Measurements from ENCODE around the gene ANGPTL2.

ANGPTL2 gene

DNA sequence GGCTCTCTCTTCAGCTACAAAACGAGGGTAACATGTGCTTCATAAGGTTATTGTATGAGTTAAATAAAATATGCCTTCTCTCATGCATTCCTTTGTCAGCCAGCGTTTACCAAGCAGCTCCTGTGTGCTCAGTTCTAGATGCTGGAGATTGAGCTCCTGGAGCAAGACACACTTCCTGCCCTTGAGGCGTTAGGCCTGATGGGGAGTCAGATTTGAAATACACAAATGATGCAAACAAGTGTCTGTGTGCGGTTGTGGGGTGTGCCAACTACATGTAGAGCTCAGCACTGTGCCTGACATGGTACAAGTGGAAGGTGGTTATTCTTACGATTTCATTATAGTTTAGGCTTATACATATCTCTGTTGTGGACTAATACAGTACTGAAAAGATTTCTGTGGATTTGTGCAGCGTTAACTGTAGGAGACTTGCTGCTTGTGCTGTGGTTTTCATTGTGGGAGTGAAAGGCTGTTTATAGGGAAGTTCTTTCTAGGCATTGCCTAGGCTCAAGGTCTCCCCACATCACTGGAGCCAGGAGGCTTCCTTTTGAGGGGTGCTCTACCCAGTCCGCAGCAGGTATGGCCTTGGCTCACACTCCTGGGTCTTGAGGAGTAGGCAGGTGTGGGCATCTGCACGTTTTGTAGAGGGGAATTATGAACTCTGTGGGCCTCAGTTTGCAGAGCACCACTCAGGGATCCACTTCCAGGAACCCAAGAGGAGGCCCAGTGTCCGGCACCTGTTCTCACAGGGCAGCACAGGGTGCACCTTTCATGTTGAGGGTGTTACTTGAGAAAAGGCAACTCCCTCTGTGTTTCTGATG is 39.8 kb upstream of the ANGPTL2 start:
- H3K4me3 ChIP-seq (ENCODE audit: low read depth, low read length), result no peak overlapping the region
- TF ChIP-seq, protein P1, sequence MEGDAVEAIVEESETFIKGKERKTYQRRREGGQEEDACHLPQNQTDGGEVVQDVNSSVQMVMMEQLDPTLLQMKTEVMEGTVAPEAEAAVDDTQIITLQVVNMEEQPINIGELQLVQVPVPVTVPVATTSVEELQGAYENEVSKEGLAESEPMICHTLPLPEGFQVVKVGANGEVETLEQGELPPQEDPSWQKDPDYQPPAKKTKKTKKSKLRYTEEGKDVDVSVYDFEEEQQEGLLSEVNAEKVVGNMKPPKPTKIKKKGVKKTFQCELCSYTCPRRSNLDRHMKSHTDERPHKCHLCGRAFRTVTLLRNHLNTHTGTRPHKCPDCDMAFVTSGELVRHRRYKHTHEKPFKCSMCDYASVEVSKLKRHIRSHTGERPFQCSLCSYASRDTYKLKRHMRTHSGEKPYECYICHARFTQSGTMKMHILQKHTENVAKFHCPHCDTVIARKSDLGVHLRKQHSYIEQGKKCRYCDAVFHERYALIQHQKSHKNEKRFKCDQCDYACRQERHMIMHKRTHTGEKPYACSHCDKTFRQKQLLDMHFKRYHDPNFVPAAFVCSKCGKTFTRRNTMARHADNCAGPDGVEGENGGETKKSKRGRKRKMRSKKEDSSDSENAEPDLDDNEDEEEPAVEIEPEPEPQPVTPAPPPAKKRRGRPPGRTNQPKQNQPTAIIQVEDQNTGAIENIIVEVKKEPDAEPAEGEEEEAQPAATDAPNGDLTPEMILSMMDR (IDR thresholded peaks at IDR 0.05; ENCODE audit: low read depth, low read length, missing control alignments), result no peak
- in situ Hi-C loops (cut with HindIII; ENCODE audit: low sequenced_read_pairs), result no loop called here
- no peak for DNase-seq (ENCODE audit: low read depth)

DNA sequence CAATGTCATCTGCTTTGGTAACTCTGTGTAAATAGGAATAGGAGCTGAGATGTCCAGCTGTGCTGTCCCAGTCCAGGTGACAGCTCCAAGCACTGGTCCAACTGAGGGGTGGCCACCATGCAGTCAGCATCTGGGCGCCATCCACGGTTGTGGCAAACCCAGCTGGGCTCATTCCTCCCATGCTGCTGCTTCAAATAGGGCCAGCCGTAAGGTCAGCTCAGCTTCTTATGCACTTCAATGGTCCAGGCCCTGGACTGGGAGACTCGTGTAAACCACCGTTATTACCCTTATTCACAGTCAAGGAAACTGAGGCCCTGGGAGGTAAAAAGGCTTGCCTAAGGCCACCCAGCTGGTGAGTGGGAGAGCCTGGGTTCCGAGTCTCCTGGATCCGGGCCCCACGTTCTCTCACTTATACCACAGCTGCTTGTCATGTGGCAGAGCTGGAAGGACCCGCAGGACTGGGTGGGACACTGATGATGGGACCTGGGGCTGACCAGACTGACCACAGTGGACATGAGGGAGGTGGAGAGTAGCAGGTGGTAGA is 38.7 kb upstream of the ANGPTL2 start:
- DNase-seq (ENCODE audit: low read depth), result no peak
- TF ChIP-seq, protein P1 (IDR thresholded peaks at IDR 0.05; ENCODE audit: low read depth, low read length, missing control alignments), result no peak
- H3K4me3 ChIP-seq (ENCODE audit: low read depth, low read length), result no peak overlapping the region
- in situ Hi-C loops (cut with HindIII; ENCODE audit: low sequenced_read_pairs), result no loop called here

DNA sequence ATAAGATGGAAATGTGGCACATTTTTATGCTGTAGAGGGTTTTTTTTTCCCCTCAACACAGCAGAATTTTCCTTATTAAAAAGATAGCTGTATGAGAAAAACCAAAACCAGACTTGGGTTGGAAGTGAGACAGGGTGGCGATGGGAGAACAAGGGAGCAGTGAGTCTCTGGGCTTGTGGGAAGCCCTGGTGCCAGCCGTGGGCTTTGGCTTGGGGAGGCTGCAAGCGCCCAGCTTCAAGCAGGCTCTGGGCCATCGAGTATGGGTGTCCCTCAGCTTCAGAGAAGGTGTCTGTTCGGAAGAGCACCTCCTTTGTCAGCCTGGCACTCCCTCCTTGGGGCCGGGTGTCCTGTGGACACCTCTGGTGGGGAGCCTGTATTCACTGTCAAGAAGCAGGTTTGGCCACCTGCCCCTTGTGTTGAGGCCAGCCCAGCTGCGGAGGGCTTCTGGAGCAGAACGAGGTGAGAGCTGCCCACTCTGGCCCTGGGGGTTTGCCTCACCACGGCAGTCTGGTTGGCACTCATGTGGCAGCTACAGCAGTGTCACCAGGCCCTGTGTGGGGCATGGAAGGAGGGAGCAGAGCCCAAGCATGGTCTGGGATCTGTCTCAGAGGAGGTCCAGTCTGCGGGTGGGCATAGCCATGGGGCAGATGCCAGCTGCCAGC is 37.6 kb upstream of the ANGPTL2 start:
- TF ChIP-seq, protein P1 (IDR thresholded peaks at IDR 0.05; ENCODE audit: low read depth, low read length, missing control alignments), result no peak
- in situ Hi-C loops (cut with HindIII; ENCODE audit: low sequenced_read_pairs), result no loop called here
- no peak overlapping the region for H3K4me3 ChIP-seq (ENCODE audit: low read depth, low read length)
- no peak for DNase-seq (ENCODE audit: low read depth)

DNA sequence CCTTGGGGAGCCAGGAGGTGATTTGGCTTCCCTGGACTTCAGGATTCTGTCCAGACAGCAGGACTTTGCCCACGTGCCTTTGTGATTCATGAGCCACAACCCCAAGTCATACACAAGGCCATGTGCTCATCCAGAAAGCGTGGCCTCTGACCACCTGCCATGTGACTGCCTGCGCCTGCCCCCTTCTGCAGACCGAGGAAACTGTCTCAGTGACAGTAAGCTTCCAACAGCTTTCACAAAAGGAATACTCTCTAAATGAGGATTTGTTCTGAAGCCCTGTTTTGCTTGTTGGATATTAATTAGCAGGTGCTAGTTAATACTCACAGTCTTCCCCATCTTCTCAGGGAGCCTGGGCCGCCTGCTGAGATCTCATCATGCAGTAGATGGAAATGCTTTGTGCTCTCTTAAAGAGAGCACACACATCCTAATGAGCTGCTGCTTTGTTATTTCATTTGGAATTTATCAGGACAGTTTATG is 36.9 kb upstream of the ANGPTL2 start:
- TF ChIP-seq, protein P1 (IDR thresholded peaks at IDR 0.05; ENCODE audit: low read depth, low read length, missing control alignments), result peak; percentile 41
- in situ Hi-C loops (cut with HindIII; ENCODE audit: low sequenced_read_pairs), result no loop called here
- peak; percentile 55 for DNase-seq (ENCODE audit: low read depth)

DNA sequence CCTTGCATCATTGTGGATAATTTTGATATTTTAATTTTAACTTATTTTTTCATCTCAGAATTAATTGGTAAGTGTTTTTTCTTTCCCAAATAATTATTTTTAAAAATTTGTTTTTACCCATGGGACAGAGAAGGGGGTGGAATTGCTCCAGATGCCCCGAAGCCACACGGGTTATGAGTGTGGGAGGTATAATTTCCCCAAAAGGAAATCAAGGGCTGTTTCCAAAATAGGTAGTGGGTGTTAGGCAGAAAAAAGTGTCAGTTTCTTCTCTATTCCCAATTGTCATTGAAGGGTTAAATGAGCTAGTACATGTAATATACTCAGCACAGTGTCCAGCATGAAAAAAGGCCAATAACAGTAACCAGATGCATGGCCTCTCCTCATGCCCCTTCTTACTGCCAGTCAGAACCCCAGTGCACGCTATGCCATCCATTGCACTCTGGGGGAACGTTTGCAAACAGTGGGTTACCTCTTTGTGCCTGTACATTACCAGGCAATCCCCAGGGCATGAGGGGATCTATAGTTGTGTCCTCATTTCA is 36.4 kb upstream of the ANGPTL2 start:
- in situ Hi-C loops (cut with HindIII; ENCODE audit: low sequenced_read_pairs), result no loop called here
- TF ChIP-seq, protein P1 (IDR thresholded peaks at IDR 0.05; ENCODE audit: low read depth, low read length, missing control alignments), result no peak
- no peak for DNase-seq (ENCODE audit: low read depth)
- no peak overlapping the region for H3K4me3 ChIP-seq (ENCODE audit: low read depth, low read length)

More for the DNA sequence above, 36.9 kb upstream of the ANGPTL2 start:
- no peak overlapping the region for H3K4me3 ChIP-seq (ENCODE audit: low read depth, low read length)

DNA sequence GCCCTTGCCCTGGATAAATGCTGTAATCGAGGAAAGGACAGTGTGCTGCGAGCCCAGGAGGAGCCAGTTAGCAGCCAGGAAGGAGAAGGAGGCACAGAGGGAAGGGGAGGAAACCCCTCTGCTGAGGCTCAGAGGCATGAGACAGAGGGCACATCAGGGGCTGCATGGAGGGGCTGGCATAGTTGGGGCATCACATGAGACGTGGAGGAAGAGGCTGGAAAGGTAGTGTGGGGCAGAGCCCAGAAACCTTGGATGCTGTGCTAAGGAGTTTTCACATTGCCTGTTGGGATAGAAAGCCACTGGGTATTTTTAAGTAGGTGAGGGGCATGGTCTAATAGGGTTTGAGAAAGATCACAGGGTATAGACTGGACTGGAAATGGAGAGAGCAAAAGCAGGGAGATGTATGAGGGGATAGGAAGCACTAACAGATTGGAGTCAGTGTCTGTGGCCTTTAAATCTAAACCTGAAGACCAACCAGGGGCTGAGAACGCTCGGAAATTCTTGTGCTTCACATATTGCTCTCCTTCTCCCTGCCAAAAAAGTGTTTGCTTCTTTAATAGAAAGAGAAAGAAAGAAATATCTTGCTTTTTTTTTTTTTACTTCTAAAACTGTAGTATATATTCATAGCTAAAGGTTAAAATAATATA is 33.0 kb upstream of the ANGPTL2 start:
- in situ Hi-C loops (cut with HindIII; ENCODE audit: low sequenced_read_pairs), result no loop called here
- DNase-seq (ENCODE audit: low read depth), result no peak

More for the DNA sequence above, 33.0 kb upstream of the ANGPTL2 start:
- H3K4me3 ChIP-seq (ENCODE audit: low read depth, low read length), result no peak overlapping the region
- TF ChIP-seq, protein P1 (IDR thresholded peaks at IDR 0.05; ENCODE audit: low read depth, low read length, missing control alignments), result no peak

All from astrocyte of the cerebellum (primary cell).